SHP77 (cell line): Measurements from ENCODE around the gene WNT9A.

Source experiments
- DNase-seq, 2 experiments: peaks; one replicate each; lab custom pipeline; 2025; lab: John Stamatoyannopoulos, UW

Gene WNT9A

DNA sequence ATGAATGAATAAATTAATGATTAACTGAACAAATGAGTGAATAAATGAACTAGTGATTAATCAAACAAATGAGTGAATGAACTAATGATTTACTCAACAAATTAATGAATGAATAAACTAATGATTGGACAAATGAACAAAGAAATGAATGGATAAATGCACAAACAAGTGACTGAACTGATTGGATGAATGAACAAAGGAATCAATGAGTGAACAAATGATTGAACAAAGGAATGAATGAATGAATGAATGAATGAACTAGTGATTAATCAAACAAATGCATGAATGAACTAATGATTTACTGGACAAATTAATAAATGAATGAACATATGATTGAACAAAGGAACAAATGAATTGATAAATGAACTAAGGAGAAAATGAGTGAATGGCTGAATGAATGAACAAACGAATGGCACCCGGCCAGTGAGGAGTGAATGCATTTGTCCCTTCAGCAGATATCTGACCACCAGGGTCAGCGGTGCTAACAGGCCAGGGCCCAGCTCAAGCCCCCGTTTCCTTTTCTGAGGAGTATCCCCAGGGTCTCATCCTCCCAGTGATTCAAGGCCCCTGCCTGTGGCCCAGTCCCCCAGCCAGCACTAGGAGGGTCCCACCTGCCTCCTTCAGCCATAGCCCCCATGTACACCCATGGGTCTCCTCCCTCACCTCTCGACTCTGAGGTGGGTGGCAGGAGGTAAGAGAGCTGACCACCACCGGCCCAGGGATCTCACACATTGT lies 49.9 kb downstream of the WNT9A start:
- no peak for DNase-seq

DNA sequence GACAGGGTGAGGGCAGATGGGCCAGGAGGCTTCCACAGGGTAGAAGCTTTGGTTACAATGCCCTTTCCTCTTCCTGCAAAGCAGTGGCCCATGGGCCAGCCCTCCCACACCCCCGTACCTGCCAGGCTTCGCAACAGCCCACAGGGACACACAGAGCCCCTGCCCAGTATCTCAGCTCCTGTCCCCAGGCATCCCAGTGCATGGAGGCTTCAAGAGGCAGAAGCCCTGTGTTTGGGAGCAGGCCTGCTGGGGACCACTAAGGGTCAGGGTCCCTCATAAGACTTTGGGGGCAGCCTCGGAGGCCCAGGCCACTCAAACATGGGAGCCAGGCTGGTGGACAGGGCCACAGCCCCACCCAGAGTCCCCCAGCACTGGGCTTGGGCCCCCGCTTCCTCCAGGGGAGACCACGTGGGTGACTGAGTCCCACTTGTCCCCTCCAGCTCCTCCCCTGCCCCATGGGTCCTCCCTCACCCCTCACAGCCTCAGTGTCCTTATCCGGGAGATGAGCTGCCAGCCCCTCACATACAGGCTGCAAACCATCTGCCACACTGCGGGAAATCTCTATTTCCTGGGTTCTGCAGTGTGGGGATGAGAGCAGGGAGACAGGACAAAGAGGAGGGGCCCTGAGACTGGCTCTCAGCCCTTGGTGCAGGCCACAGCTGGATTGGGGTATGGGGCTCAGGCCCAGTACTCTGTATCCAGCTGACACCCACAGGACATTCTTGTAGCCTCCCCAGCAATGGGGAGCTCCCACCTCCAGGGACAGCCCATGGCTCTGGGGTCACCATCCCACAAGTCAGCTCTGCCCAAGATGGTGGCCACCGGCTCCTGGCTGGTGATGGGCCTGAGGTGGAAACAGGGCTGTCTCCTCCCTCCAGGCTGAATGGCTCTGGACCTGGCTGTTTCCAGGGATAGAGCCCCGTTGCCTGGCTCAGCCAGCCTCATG lies 50.7 kb downstream of the WNT9A start:
- DNase-seq: no peak

DNA sequence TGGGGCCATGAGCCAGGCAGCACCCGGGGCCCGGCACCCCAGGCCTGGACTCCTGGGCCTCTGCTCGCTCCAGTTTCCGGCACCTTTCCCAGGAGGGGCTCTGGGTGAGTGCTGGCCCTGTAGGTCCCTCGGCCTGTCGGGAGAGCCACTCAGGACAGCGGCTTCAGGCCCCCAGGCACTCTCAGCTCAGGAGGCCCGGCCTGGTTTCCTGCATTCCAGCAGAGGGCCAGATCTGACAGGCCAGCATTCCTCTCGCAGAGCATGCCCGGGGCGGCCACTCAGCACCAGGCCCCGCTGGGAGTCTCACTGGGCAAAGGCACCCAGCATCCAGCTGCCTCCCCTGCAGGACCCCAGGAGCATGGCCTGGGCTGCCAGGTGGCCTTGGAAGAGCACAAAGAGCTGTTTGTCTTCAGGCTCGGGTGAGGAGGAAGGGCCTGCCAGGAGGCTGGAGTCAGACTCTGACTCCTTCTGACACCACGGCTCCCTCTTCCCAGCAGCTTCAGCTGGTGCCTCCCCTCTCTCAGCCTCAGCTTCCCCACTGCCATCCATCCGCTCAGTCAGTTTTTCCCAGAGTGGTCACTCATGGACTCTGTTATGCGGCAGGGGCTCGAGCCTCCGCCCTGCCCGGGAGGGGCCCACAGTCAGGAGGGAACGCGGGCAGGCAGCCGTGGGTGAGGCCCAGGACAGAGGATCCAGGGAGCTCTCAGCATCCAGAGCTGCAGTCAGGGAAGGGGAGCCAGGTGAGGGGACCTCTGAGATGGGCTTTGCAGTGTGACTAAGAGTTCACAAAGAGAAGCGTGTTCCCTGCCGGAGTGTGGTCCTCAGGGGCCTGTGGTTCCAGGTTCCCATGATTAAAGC lies 51.7 kb downstream of the WNT9A start:
- DNase-seq: no peak

DNA sequence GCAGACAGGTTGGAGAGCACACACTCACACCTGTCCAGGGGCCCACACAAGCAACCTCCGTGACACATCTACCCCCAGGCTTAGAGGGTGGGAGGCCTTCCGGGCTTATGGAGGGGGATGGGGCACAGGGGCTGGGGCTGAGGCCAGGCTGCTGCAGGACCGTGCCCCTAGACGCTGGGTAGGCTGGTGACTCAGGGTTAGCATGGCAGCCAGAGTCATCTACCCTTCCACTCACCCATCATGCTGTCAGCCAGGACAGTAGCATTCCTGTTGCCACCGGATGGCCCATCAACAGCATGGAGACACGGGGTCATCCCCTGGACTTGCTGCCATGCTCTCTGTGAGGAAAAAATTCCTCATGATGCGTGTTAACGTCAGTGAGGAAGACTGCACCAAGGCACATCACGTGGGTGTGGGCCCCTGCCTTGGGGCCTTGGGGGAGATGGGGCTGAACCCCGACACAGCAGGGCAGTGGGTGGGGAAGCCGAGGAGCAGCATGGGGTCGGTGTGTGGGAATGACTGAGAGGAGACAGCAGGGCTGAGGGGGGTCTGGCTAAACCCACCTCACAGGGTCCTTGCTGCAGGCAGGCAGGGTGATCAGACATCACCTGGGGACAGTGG lies 52.8 kb downstream of the WNT9A start:
- DNase-seq: no peak

DNA sequence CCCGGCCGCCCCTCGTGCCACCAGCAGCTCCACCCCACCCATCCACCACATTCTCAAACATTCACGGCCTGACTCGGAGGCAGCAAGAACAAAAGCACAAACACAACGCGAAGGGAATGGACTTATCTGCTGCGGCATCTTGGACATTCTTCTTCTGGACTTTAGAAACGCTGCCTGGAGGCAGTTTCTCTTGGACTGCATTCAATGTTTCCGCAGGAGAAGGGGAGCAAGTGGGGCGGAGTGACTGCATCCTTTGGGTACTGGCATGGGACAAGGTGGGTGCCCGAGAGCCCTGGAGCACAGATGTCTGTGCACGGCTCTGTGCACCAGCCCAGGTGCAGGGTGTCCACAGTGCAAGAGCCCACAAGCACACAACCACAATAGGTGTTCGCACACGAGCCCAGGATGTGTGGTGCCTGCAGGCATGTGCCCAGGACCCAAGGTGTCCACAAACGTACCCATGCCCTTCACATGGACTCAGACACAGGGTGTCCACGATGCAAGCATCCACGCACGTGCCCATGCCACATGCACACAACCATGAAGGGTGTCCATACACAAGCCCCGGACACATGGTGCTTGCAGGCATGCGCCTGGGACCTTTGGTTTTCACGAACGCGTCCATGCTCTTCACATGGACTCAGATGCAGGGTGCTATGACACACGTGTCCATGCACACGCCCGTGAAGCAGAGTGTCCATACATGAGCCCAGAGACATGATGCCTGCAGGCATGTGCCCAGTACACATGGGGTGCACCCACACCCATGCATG lies 53.6 kb downstream of the WNT9A start:
- no peak for DNase-seq

DNA sequence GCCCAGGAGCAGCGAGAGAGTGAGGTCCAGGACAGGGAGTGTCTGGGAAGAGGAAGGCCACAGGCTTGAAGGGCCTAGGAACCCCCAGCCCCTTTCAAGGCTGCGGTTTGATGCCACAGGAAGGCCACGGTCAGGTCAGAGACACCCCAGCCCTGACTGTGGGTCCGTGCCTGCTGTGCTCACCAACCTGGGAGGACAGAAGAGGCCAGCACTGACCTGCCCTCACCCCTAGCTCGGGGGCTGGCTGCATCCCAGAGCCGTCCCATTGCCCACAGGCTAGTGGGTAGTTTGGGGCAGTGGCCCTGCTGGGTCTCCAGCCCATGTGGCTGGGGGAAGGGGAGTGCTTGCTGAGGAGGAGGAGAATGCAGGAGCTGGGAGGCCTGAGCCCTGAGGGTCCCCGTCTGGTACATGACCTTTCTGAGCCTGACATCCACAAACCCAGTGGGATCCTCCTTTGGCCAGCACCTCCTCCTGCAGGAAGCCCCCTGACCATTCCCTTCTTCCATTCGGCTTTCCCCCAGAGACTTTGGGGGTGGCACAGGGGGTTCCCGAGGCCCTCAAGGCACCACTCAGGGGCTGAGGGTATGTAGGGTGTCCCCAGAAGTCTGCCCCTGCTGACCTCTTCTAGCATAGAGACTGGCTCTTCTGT lies 54.3 kb downstream of the WNT9A start:
- no peak for DNase-seq

DNA sequence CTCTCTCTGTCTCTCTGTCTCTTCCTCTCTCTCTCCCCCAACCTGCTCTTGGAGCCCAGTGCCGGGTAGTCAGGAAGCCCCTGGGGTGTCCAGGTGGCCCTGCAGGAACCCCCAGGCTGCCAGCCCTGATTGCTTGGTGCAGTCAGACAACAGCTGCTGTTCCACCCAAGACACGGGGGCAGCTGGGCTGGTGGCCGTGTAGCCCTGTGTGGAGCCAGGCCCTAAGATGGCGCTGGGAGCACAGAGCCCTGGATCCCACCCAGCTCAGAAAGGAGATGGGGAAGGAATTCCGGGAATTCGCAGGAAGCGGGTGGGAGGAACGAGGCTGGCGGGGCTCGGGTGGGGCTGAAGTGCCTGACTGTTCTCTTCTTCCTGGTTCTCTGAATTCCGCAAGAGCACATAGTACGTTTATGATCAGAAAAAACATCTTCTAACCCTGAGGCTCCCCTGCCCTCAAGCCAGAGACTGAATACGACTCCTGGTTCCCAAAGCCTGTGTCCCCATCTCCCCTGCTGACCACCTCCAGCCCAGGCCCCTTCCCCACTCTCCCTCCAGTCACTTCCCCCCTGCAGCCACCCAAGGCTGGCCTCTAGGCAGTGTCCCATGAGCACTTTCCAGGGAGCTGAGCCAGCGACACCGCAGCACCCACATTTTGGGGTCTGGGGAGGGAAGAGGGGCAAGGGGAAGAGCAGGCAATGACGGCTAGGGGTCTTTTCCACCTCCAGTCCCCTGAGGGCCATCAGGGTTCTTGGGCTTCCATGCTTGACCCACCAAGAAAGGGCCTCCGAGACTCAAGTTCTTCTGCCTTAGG lies 55.0 kb downstream of the WNT9A start:
- no peak for DNase-seq

DNA sequence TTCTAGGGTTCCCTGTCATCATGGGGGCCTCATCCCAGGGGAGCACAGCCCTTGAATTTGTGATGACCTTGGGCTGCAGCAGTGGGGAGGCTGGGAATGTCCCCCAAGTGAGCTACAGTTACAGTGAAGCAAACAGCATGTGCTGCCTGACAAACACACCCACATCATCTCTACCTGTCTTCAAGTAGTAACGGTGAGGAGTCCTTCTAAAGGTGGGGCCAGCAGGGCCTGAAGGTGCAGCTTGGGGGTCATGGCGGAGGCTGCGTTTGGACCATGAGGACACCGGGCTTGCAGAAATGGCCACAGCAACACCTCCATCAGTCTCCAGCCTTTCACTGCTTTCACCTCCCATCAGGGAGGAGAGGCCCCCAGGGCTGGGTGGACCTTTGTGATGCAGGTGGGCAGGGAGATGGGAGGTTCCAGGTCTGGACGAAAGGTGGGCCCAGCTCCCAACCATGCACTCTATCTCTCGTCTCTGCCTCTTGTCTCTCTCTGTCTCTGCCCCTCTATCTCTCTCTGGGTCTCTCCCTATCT lies 55.7 kb downstream of the WNT9A start:
- no peak for DNase-seq

DNA sequence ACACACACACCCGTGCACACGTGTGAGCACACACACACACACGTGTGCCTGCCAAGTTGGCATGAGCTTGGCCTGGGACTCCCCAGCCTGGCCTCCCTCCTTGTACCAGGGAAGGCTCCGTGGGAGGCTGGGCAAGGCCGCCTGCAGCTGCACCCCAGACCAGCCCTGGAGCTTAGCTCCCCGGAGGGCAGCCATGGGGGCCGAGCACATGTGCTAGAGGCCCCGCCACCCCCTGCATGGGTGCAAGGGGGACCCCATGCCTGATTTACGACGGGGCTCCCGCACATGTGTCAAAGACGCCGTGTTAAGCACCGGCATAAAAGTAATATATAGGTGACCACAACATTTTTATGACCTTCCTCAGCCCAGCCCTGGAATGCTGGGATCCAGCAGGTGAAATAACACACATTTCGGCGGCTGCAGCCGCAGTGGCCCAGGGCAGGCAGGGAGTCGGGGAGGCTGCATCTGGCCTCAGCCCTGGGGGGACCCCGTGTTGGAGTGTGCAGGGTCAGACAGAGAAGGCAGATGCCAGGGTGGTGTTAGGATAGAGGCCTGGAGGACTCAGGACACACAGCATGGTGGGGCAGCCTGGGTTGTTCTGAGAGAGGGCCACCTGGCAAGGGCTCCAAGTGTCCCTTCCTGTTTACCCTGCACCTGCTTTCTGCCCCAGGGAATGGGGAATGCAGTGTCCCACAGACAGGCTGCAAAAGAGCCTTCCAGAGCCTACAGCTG lies 56.3 kb downstream of the WNT9A start:
- DNase-seq: no peak

DNA sequence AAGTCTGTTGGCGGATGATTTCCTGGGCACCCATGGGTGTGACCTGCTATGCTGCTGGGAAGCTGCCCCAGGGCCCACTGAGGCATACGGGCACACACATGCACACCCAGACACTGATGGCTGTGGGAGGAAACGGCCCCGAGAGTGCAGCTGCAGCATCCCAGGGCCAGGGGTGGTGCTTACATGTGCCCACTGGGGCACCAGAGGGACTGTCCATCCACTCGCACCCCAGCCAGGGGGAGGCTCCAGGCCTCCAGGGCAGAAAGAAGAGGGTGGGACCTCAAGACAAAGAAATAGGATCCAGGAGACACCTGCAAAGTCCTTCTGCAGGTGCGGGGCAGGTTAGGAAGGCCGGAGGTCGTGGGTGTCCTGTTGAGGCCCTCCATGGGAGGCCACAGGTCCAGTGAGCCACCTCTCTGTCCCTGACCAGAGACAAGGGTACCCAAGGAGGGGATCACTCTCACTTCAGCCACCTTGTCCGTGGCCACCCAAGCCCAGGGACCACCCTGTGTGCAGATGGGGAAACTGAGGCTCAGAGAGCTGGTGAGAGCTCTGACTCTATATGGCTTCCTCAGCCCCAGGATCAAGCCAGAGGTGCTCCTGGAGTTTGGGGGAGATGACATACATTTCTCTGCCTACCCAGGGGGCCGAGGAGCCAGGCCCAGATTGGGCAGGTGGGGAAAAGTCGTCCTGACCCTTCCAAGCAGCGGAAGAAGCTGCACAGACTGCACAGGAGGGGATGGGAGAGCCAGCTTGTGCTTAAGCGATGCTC lies 57.1 kb downstream of the WNT9A start:
- DNase-seq: no peak

DNA sequence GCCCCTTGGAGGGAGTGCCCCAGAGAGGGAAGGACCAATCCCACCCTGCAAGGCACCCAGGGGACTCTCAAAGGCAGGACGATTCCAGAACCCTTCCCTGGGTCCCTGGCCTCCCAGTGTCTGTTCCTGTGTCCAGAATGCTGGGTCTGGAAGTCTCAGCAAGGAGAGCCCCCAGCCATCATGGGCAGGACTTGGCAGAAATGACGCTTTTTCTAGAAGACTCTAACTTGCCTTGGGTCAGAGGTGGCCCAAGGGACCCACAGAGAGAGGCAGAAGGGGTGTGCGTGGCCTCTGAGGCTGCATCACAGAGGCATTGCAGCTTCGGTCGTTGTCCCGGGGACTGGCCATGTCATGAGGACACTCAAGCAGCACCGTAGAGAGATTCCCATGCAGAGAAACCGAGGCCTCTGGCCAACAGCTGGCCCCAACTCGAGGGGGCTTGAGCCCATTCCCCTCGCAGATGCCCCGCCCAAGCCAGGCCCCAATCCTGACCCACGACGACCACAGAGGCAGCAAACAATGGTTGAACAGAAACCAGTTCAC lies 57.8 kb downstream of the WNT9A start:
- no peak for DNase-seq

DNA sequence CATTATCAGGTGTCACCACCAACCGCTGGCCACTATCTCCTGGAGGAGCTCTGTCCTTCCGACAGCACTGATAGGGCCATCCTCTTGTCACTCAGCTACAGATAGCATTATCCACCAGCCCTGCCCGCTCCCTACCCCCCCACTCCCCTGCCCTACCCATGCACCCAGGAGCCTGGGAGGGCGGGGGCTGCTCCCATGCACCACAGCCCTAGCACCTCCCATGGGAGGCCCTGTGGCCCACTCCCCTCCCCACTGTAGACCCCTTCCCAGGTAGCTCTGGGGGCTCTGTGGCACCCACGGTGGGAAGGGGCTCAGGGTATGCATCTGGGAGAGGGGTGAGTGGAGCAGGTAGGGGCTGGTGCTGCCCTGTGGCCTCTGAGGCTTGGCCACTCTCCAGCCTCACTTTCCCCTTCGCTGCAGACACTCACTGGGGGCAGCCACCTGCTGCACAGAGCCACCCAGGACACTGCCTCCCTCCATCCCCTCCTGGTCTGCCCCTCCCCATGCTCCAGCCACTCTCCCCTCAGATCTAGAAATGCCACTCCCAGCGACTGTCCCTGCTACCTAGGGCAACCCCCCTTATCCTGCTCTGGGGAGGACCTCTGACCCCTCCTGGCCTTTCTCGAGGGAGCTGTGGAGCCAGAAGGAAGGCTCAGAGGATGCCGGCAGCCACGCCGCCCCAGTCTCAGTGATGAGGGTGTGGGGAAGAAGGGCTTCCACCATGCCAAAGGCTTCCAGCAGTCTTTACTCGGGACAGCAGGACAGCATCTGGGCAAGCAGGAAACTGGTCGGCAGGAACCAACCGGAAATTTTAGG lies 58.5 kb downstream of the WNT9A start:
- no peak for DNase-seq

DNA sequence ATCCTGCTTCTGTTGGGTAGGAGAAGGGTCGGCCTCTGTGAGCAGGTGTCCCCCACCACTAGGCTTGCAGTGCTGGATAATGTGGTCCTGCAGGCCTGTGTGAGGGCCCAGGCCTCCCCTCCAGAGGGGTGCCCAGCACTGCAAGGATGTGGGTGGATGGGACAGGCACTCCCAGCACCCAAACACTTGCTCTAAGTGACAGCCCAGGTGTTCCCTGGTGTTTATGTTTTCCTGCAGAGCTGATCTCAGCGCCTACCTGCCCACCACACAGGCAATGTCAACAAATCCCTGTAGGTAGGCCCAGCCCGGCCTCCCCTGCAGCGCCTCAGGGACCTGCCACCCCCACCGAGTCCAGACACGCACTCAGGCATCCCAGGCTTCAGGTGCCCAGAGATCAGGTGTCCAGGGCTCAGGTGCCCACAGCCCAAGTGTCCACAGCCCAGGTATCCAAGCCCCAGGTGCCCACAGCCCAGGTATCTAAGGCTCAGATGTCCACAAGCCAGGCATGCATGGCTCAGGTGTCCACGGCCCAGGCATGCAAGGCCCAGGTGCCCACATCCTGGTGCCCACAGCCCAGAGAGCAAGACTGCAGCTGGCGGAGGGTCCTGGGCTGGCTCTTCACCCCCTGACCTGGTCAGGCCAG lies 59.2 kb downstream of the WNT9A start:
- DNase-seq: no peak

DNA sequence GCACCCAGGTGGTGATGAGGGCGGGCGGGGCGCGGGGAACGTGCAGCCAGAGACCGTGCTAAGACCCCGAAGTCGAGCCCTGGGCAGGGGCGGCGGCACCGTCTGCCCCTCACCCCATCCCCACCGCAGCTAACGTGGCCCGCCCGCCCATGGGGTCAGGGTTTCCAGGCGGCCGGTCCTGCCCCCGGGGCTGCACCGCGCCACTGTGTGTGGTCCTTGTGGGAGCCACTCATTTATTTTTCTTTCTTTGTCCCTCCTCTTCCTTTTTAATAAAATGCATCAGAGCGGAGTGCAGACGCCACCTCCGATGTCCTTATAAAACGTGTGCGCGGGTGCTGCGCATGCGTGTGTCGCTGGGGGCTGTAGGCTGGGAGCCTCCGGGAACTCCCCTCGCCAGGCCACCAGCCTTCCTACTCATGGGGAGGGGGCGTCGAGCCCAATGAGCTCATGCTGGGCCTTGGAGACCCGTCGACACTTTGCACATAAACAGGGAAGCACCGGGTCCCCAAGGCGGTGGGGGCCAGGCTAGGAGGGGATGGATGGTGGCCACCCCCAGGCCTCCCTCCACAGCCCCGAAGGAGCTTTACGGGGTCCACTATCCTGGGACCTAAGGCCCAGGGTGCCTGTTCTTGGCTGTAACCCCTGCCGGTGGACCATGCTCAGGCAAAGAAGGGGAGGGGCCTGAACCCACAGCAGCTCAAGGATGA lies 59.9 kb downstream of the WNT9A start:
- DNase-seq: no peak

DNA sequence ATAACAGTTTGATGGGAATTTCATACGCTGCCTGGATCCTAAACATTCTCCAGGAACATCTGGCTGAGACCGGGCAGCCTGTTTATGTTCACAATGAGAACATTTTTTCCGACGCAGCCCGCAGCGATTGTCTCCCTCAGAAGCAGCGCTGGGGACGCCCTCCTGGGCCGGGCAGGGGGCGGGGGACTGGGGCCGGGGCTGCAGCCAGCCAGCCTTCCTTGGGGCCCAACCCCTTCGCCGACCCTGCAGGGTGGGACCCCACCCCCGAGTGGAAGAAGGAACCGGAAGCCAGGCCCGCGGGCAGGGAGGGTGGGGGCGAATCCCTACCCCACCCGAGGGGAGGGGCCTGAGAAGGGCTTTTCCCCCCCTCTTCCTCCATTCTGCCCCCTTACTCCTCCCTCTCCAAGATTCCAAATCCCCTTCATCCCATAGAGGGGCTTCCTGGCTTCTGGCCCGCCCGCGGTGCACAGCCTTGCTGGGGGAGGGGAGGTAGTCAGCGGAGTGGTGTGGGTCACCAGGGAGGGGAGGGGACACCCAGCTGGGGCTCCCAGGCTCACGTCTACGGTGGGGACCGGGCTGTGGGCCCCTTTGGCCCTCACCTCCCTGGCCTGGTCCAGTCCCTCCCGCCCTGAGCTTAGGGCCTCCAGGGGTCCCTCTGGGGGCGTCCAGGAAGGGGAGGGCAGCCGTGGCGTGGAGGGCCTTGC lies 60.6 kb downstream of the WNT9A start:
- no peak for DNase-seq
